HCT116 (cell line): ENCODE measurements around the gene PXN. TPM values are rescaled to one million over a fixed set of nuclear protein-coding genes. Genes with fewer than 3 reads are reported as not detected.

Experiments used
- ATAC-seq: fragments of 200-7000 bp; cut with Tn5 transposase; 2 replicates; pipeline ENCODE4 v1.9.1; 2020; ENCODE audit warnings: mild to moderate bottlenecking, moderate library complexity
- BruUV-seq: library from RNA; stranded (reverse); fragments of 400-500 nt; replicated peaks from 2 replicates; lab custom pipeline; 2021; lab: Mats Ljungman, UMichigan
- CTCF ChIA-PET: fragments of 300-600 bp; sonication (Branson Sonifier 250); formaldehyde crosslinking; loops from one replicate; lab custom pipeline; 2021; ENCODE audit warnings: antibody characterized with exemption; lab: Charles Lee
- POLR2A ChIA-PET: fragments of 300-600, 350-600 bp; sonication (Branson Sonifier 250); formaldehyde crosslinking; loops from one replicate; lab custom pipeline; 2021; ENCODE audit warnings: antibody characterized with exemption; lab: Charles Lee
- RAD21 ChIA-PET, 2 experiments: fragments of 300-600 bp; sonication (Branson Sonifier 250); formaldehyde crosslinking; loops; one replicate each; lab custom pipeline; 2023; ENCODE audit warnings: low total read pairs in 2 of 2; ENCODE audit not compliant: uncharacterized antibody in 2 of 2, unreplicated experiment in 2 of 2, low non-redundant PET in 1 of 2; lab: Charles Lee
- DNase-seq: peaks from one replicate; pipeline ENCODE4 v3.0.0-alpha.2; 2010; ENCODE audit warnings: low read depth, low spot score
- H2AFZ ChIP-seq: fragments of 200-600 bp; shearing (Covaris generic), sonication (generic); 2 replicates; pipeline ENCODE4 v1.6.1; 2017; ENCODE audit warnings: low read depth, mixed run types, mixed read lengths, antibody characterized with exemption, low read length; ENCODE audit not compliant: poor library complexity, severe bottlenecking
- H3K27ac ChIP-seq: 2 replicates; pipeline ENCODE4 v1.5.1; 2012; ENCODE audit warnings: low read depth, low read length
- H3K27me3 ChIP-seq: fragments of 200-600 bp; sonication (generic); 2 replicates; pipeline ENCODE4 v1.6.1; 2016; ENCODE audit warnings: mixed run types, low read length, mixed read lengths; ENCODE audit not compliant: insufficient read depth
- H3K36me3 ChIP-seq, 2 experiments: fragments of 200-500 bp in 1 of 2; fragments of 200-600 bp in 1 of 2; sonication (Bioruptor generic) in 1 of 2; sonication (generic) in 1 of 2; 2 replicates each; pipeline versions ENCODE4 v1.5.1 to v1.6.1; 2014 to 2016; ENCODE audit warnings: low read length in 2 of 2, inconsistent platforms in 1 of 2, mixed read lengths in 1 of 2, mixed run types in 1 of 2; ENCODE audit not compliant: insufficient read depth in 2 of 2, control insufficient read depth in 1 of 2
- H3K4me1 ChIP-seq, 2 experiments: fragments of 200-600 bp in 1 of 2; sonication (generic) in 1 of 2; 2 replicates each; pipeline versions ENCODE4 v1.5.1 to v1.6.1; 2012 to 2017; ENCODE audit warnings: low read length in 2 of 2, inconsistent platforms in 1 of 2, mild to moderate bottlenecking in 1 of 2, mixed read lengths in 1 of 2, mixed run types in 1 of 2, moderate library complexity in 1 of 2; ENCODE audit not compliant: insufficient read depth in 2 of 2, control insufficient read depth in 1 of 2
- H3K4me2 ChIP-seq: fragments of 200-600 bp; sonication (generic); 2 replicates; pipeline ENCODE4 v1.6.1; 2017; ENCODE audit warnings: mixed run types, low read length, mixed read lengths
- H3K4me3 ChIP-seq, 2 experiments: fragments of 200-600 bp in 1 of 2; sonication (generic) in 1 of 2; replicated peaks in 1 of 2; 2 replicates each; pipeline ENCODE4 v1.5.1; 2011 to 2016; ENCODE audit warnings: low read length in 2 of 2, control low read depth in 1 of 2, low read depth in 1 of 2, mild to moderate bottlenecking in 1 of 2, mixed read lengths in 1 of 2, mixed run types in 1 of 2
- H3K79me2 ChIP-seq: fragments of 200-600 bp; sonication (generic); 2 replicates; pipeline ENCODE4 v1.6.1; 2017; ENCODE audit warnings: mild to moderate bottlenecking, mixed run types, low read length, moderate library complexity, mixed read lengths; ENCODE audit not compliant: insufficient read depth
- H3K9ac ChIP-seq: fragments of 200-600 bp; sonication (generic); 2 replicates; pipeline ENCODE4 v1.6.1; 2016; ENCODE audit warnings: low read length, mixed read lengths
- H3K9me2 ChIP-seq: fragments of 200-600 bp; sonication (generic), shearing (Covaris generic); 2 replicates; pipeline ENCODE4 v1.6.1; 2017; ENCODE audit warnings: mixed run types, mild to moderate bottlenecking, moderate library complexity; ENCODE audit not compliant: insufficient read depth
- H3K9me3 ChIP-seq, 2 experiments: fragments of 200-500 bp in 1 of 2; fragments of 200-600 bp in 1 of 2; sonication (Bioruptor generic) in 1 of 2; sonication (generic) in 1 of 2; 2 replicates each; pipeline ENCODE4 v1.6.1; 2014 to 2017; ENCODE audit warnings: low read length in 2 of 2, mixed read lengths in 2 of 2, inconsistent platforms in 1 of 2, low read depth in 1 of 2, mild to moderate bottlenecking in 1 of 2, mixed run types in 1 of 2, moderate library complexity in 1 of 2; ENCODE audit not compliant: control insufficient read depth in 1 of 2, insufficient read depth in 1 of 2
- H4K20me1 ChIP-seq: fragments of 200-600 bp; sonication (generic), shearing (Covaris generic); 2 replicates; pipeline ENCODE4 v1.6.1; 2017; ENCODE audit warnings: mixed run types, mild to moderate bottlenecking, moderate library complexity; ENCODE audit not compliant: insufficient read depth
- CBX3 ChIP-seq: IDR thresholded peaks from 2 replicates; pipeline ENCODE4 v1.6.1; 2012; ENCODE audit warnings: low read depth
- CTCF ChIP-seq, 3 experiments: fragments of 200-600 bp in 1 of 3; sonication (generic) in 1 of 3; IDR thresholded peaks in 2 of 3; conservative IDR thresholded peaks in 1 of 3; 2 replicates each; pipeline ENCODE4 v1.5.1; 2012 to 2017; ENCODE audit warnings: low read depth in 2 of 3, low read length in 2 of 3, antibody characterized with exemption in 1 of 3, borderline replicate concordance in 1 of 3, control low read depth in 1 of 3, mild to moderate bottlenecking in 1 of 3, mixed read lengths in 1 of 3, mixed run types in 1 of 3, moderate library complexity in 1 of 3; ENCODE audit not compliant: insufficient read depth in 1 of 3
- ELF1 ChIP-seq: IDR thresholded peaks from 2 replicates; pipeline ENCODE4 v1.6.1; 2012; ENCODE audit warnings: low read depth, borderline replicate concordance
- EZH2 ChIP-seq: fragments of 200-600 bp; sonication (generic); IDR thresholded peaks from 2 replicates; pipeline ENCODE4 v1.6.1; 2017; ENCODE audit warnings: antibody characterized with exemption, mixed run types
- FOSL1 ChIP-seq: IDR thresholded peaks from 2 replicates; pipeline ENCODE4 v1.6.1; 2012; ENCODE audit warnings: low read depth
- MAX ChIP-seq: IDR thresholded peaks from 2 replicates; pipeline ENCODE4 v1.6.1; 2012
- POLR2A ChIP-seq: IDR thresholded peaks from 2 replicates; pipeline ENCODE4 v1.7.0; 2011; ENCODE audit warnings: borderline replicate concordance; ENCODE audit not compliant: insufficient read depth, insufficient read length; ENCODE audit errors: extremely low read depth
- RAD21 ChIP-seq: IDR thresholded peaks from 2 replicates; pipeline ENCODE4 v1.6.1; 2012; ENCODE audit warnings: low read depth, mild to moderate bottlenecking
- REST ChIP-seq: IDR thresholded peaks from 2 replicates; pipeline ENCODE4 v1.6.1; 2012; ENCODE audit warnings: low read depth
- SP1 ChIP-seq: IDR thresholded peaks from 2 replicates; pipeline ENCODE4 v1.6.1; 2012; ENCODE audit warnings: low read depth
- SRF ChIP-seq: IDR thresholded peaks from 2 replicates; pipeline ENCODE4 v1.6.1; 2012; ENCODE audit warnings: low read depth
- TCF7L2 ChIP-seq: IDR thresholded peaks from 2 replicates; pipeline ENCODE4 v1.7.0; 2011; ENCODE audit warnings: borderline replicate concordance, inconsistent platforms; ENCODE audit not compliant: insufficient read depth, insufficient read length; ENCODE audit errors: extremely low read depth
- YY1 ChIP-seq: IDR thresholded peaks from 2 replicates; pipeline ENCODE4 v1.6.1; 2011; ENCODE audit warnings: low read length, low read depth, moderate library complexity, mild to moderate bottlenecking; ENCODE audit not compliant: insufficient replicate concordance; ENCODE audit errors: extremely low read depth
- ZFX ChIP-seq: fragments of 450-650 bp; IDR thresholded peaks from 2 replicates; pipeline ENCODE4 v1.6.1; 2017
- ZNF274 ChIP-seq: fragments of 200-500 bp; sonication (Bioruptor generic); IDR thresholded peaks from 2 replicates; pipeline ENCODE4 v1.6.1; 2014; ENCODE audit warnings: mild to moderate bottlenecking, low read depth, low read length, inconsistent platforms
- intact Hi-C: fragments of 100-400 bp; cut with micrococcal nuclease; formaldehyde crosslinking; loops from 2 replicates; pipeline ENCODE4 v1.10.0; 2022
- total RNA-seq: library from RNA; stranded (reverse); gene quantifications from one replicate; pipeline ENCODE4 v1.2.1, GENCODE V29; 2021; ENCODE audit not compliant: unreplicated experiment
- TF ChIP-seq, protein P1 (sequence below): IDR thresholded peaks from 2 replicates; pipeline ENCODE4 v1.6.1; 2011; ENCODE audit warnings: mild to moderate bottlenecking, low read length, moderate library complexity; ENCODE audit not compliant: insufficient replicate concordance; ENCODE audit errors: extremely low read depth
- TF ChIP-seq, protein P2 (sequence below): IDR thresholded peaks from 2 replicates; pipeline ENCODE4 v1.6.1; 2012

The PXN gene
- total RNA-seq, 1 experiment from 2014 or later = 211 TPM

- no peak for TF ChIP-seq CTCF (IDR thresholded peaks at IDR 0.05 in 2 of 3, conservative IDR thresholded peaks at IDR 0.05 in 1 of 3; ENCODE audit: borderline replicate concordance in 1 of 3, insufficient read depth in 1 of 3, low read depth in 2 of 3, low read length in 2 of 3)
Observed at GRCh38 chr12:120286768-120287490, 21.4 kb upstream of the PXN start (continued).

DNA sequence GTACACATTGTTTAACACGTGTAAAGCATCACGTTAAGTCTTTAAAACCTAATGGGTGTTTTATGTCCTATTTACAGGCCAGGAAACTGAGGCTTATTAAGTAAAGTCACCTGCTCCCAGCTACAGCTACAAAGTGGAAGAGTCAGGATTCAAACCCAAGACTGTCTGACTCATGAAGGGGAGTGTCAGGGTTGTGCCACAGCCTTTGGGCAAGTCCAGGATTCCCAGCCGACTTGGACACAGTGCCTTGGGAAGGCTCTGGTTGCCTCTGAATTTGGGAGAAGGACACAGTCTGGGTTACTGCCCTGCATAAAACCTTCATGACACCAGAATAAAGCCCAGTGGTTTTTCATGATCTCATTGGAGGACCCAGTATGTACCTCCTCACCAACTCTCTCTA lies 18.9 kb upstream of the PXN start:
- RAD21 ChIA-PET = no interaction called here
- no peaks in the 10 kb centered on the region for H3K9me3 ChIP-seq
- no TSS peak for BruUV-seq
- H3K4me2 ChIP-seq = no peak overlapping the region
- no peaks in the 10 kb centered on the region for H3K36me3 ChIP-seq
- no peaks in the 10 kb centered on the region for H3K27me3 ChIP-seq
- H3K4me1 ChIP-seq = peaks cover 3 to 15% of the 10 kb centered on the region in 2 experiments; a peak in 3 of 4 replicates
- H3K9me2 ChIP-seq = no peaks in the 10 kb centered on the region
- no peak overlapping the region for H3K4me3 ChIP-seq
- H3K9ac ChIP-seq = no peak overlapping the region
- H3K79me2 ChIP-seq = no peaks in the 10 kb centered on the region
- CTCF ChIA-PET = interaction anchor here (1.3 to 1.6 kb wide), 2 partner anchors 19 to 56 kb away, joined by 4 read pairs; partner anchors contain the start of gene PXN
- intact Hi-C loops = no loop called here
- no peak overlapping the region for H2AFZ ChIP-seq
- peak; percentile 52 for ATAC-seq
- POLR2A ChIA-PET = no interaction called here
- H3K27ac ChIP-seq = no peak overlapping the region
- DNase-seq = no peak
- no peaks in the 10 kb centered on the region for H4K20me1 ChIP-seq
- TF ChIP-seq SP1 = no peak
- TF ChIP-seq ZNF274 = no peak
- TF ChIP-seq, protein P1, sequence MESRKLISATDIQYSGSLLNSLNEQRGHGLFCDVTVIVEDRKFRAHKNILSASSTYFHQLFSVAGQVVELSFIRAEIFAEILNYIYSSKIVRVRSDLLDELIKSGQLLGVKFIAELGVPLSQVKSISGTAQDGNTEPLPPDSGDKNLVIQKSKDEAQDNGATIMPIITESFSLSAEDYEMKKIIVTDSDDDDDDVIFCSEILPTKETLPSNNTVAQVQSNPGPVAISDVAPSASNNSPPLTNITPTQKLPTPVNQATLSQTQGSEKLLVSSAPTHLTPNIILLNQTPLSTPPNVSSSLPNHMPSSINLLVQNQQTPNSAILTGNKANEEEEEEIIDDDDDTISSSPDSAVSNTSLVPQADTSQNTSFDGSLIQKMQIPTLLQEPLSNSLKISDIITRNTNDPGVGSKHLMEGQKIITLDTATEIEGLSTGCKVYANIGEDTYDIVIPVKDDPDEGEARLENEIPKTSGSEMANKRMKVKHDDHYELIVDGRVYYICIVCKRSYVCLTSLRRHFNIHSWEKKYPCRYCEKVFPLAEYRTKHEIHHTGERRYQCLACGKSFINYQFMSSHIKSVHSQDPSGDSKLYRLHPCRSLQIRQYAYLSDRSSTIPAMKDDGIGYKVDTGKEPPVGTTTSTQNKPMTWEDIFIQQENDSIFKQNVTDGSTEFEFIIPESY = no peak
- no peak for TF ChIP-seq POLR2A
- no peak for TF ChIP-seq MAX
- TF ChIP-seq CBX3 = no peak
- no peak for TF ChIP-seq SRF
- no peak for TF ChIP-seq REST
- TF ChIP-seq EZH2 = no peak
- TF ChIP-seq ELF1 = no peak
- TF ChIP-seq RAD21 = no peak
- no peak for TF ChIP-seq YY1
- TF ChIP-seq, protein P2, sequence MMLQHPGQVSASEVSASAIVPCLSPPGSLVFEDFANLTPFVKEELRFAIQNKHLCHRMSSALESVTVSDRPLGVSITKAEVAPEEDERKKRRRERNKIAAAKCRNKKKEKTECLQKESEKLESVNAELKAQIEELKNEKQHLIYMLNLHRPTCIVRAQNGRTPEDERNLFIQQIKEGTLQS = no peak
- no peak for TF ChIP-seq TCF7L2
- TF ChIP-seq FOSL1 = no peak
- no peak for TF ChIP-seq ZFX
